ENCODE data around the gene MCF2L. TPM values are rescaled to one million over a fixed set of nuclear protein-coding genes. Genes with fewer than 3 reads are reported as not detected.

Gene MCF2L
- polyA plus RNA-seq, 1 experiment = 0.02 TPM

DNA sequence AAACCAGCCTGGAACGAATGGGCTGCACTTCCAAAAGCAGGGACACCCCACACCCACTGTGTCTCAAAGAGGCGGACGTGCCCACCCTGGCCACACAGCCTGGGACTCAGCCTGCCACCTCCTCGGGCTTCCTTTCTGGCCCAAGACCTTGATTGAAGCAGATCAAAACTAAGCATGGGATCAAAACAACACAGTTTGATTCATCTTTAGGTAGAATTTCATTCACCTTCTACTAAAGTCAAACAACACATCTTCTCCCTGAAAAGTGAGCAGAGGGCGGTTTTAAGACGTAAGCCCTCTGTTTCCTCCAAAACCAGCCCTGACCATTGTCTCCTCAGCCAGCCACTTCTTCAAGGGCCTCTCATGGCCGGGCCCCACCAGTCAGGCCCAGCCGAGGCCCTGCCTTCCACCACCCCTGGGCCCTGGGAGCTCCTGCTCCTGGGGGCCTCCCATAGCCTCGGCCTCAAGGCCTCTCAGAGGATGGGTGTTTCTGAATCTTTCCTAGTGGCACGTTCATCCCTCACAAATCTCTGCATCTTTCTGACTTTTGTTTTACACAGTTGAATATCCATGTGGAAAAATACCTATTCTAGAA is 147.3 kb downstream of the MCF2L start:
- H3K4me3 ChIP-seq (ENCODE audit: low read depth, low read length) = no peak overlapping the region
- H3K27me3 ChIP-seq (ENCODE audit: control insufficient read depth, insufficient read depth, low read length) = no peaks in the 10 kb centered on the region
- DNase-seq (ENCODE audit: low read depth) = no peak
- ChIA-PET CTCF (no interaction called here), POLR2A (no interaction called here)
- no peaks in the 10 kb centered on the region for H3K36me3 ChIP-seq (ENCODE audit: control insufficient read depth, insufficient read depth, low read length)
- TF ChIP-seq, protein P1, sequence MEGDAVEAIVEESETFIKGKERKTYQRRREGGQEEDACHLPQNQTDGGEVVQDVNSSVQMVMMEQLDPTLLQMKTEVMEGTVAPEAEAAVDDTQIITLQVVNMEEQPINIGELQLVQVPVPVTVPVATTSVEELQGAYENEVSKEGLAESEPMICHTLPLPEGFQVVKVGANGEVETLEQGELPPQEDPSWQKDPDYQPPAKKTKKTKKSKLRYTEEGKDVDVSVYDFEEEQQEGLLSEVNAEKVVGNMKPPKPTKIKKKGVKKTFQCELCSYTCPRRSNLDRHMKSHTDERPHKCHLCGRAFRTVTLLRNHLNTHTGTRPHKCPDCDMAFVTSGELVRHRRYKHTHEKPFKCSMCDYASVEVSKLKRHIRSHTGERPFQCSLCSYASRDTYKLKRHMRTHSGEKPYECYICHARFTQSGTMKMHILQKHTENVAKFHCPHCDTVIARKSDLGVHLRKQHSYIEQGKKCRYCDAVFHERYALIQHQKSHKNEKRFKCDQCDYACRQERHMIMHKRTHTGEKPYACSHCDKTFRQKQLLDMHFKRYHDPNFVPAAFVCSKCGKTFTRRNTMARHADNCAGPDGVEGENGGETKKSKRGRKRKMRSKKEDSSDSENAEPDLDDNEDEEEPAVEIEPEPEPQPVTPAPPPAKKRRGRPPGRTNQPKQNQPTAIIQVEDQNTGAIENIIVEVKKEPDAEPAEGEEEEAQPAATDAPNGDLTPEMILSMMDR (IDR thresholded peaks at IDR 0.05; ENCODE audit: insufficient read depth, low read depth, low read length) = no peak

DNA sequence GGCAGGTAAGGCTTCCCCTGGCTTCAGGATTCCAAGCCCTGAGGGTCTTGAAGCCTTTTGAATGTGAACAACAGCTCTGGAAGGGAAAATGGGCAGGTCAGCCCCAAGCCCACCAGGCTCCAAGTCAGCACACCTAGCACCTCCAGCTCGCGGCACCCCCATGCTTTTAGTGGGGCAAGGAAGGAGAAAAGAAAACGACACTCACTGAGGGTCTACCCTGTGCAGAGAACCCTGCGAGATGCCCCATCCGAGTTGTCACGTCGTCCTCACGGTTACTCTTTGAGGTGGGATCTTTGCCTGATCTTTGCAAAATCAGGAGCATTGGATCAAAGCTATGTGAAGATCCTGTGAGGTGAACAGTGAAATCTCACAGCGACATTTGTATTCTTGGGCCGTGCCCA is 147.9 kb downstream of the MCF2L start:
- no peaks in the 10 kb centered on the region for H3K27me3 ChIP-seq (ENCODE audit: control insufficient read depth, insufficient read depth, low read length)
- no peak for DNase-seq (ENCODE audit: low read depth)
- TF ChIP-seq, protein P1 (IDR thresholded peaks at IDR 0.05; ENCODE audit: insufficient read depth, low read depth, low read length) = no peak
- ChIA-PET POLR2A (no interaction called here), CTCF (no interaction called here)
- no peak overlapping the region for H3K4me3 ChIP-seq (ENCODE audit: low read depth, low read length)
- H3K36me3 ChIP-seq (ENCODE audit: control insufficient read depth, insufficient read depth, low read length) = no peaks in the 10 kb centered on the region

DNA sequence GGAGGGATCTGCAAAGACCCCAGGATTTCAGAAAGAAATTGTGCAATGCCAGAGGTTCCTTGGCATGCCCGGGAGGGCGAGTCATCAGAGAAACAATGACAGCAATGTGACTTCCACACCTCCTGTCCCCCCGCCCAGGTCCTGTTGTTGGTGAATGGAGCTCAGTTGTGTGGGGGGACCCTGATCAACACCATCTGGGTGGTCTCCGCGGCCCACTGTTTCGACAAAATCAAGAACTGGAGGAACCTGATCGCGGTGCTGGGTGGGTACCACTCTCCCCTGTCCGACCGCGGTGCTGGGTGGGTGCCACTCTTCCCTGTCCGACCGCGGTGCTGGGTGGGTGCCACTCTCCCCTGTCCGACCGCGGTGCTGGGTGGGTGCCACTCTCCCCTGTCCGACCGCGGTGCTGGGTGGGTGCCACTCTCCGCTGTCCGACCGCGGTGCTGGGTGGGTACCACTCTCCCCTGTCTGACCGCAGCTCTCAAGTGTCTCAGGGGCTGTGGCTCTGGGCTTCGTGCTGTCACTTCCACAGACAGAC is 148.4 kb downstream of the MCF2L start:
- no peaks in the 10 kb centered on the region for H3K36me3 ChIP-seq (ENCODE audit: control insufficient read depth, insufficient read depth, low read length)
- DNase-seq (ENCODE audit: low read depth) = no peak
- H3K27me3 ChIP-seq (ENCODE audit: control insufficient read depth, insufficient read depth, low read length) = no peaks in the 10 kb centered on the region
- ChIA-PET POLR2A (no interaction called here), CTCF (no interaction called here)
- H3K4me3 ChIP-seq (ENCODE audit: low read depth, low read length) = no peak overlapping the region
- TF ChIP-seq, protein P1 (IDR thresholded peaks at IDR 0.05; ENCODE audit: insufficient read depth, low read depth, low read length) = no peak

DNA sequence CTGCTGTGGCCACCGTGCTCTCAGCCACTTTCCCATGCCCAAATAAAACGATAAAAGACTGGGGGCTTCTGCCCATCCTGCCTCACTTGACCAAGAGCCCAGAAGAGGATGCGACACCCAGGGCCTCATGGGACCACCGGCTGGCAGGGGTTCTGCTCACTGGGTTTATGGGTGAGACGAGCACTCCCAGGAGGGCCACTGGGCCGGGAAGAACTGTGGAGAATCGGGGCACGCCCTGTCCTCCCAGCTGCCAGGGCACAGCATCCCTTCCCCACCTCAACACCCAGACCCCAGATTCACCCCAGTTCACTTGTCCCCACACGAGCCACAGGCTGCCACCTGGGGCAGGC is 148.9 kb downstream of the MCF2L start:
- TF ChIP-seq, protein P1 (IDR thresholded peaks at IDR 0.05; ENCODE audit: insufficient read depth, low read depth, low read length) = no peak
- no peaks in the 10 kb centered on the region for H3K36me3 ChIP-seq (ENCODE audit: control insufficient read depth, insufficient read depth, low read length)

DNA sequence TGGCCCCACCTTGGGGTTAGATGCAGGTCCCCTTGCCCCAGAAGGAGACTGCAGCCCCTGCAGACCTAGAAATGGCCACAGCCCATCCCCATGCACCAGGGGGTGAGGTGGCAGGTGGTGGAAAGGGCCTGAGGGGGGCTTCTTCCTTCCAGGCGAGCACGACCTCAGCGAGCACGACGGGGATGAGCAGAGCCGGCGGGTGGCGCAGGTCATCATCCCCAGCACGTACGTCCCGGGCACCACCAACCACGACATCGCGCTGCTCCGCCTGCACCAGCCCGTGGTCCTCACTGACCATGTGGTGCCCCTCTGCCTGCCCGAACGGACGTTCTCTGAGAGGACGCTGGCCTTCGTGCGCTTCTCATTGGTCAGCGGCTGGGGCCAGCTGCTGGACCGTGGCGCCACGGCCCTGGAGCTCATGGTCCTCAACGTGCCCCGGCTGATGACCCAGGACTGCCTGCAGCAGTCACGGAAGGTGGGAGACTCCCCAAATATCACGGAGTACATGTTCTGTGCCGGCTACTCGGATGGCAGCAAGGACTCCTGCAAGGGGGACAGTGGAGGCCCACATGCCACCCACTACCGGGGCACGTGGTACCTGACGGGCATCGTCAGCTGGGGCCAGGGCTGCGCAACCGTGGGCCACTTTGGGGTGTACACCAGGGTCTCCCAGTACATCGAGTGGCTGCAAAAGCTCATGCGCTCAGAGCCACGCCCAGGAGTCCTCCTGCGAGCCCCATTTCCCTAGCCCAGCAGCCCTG is 149.4 kb downstream of the MCF2L start:
- ChIA-PET POLR2A (no interaction called here), CTCF (no interaction called here)
- Histone ChIP-seq H3K36me3 (ENCODE audit: control insufficient read depth, insufficient read depth, low read length) (no peaks in the 10 kb centered on the region), H3K27me3 (ENCODE audit: control insufficient read depth, insufficient read depth, low read length) (no peaks in the 10 kb centered on the region), H3K4me3 (ENCODE audit: low read depth, low read length) (no peak overlapping the region)
- DNase-seq (ENCODE audit: low read depth) = no peak
- TF ChIP-seq, protein P1 (IDR thresholded peaks at IDR 0.05; ENCODE audit: insufficient read depth, low read depth, low read length) = no peak

More for the DNA sequence above, 148.9 kb downstream of the MCF2L start:
- ChIA-PET CTCF (no interaction called here), POLR2A (no interaction called here)
- Histone ChIP-seq H3K4me3 (ENCODE audit: low read depth, low read length) (no peak overlapping the region), H3K27me3 (ENCODE audit: control insufficient read depth, insufficient read depth, low read length) (no peaks in the 10 kb centered on the region)
- DNase-seq (ENCODE audit: low read depth) = no peak
